ENCODE measurements around the gene C18orf54. TPM values are rescaled to one million over a fixed set of nuclear protein-coding genes. Genes with fewer than 3 reads are reported as not detected.
A peak's percentile ranks its signal among the peaks of the same experiment; 100 is the strongest.

Gene C18orf54
- total RNA-seq, 1 donor, result 1.8 TPM

DNA sequence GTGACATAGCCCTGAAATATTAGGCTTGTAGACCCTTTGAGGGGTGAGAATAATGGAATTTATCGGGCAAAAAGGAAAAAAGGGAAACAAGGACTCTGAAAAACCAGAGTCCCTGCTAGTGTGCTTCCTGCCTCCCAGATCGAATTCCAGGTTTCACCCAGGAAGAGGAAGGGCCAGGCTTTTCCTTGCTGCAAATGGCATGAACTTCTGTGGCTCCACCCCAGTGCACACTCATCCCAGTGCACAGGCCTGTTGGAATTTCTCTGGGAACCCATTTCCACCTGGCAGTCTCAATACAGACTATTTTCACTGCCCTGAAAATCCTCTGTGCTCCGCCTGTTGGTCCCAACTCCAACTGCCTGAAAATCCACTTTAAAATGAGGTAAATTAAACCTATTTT is 29.9 kb downstream of the C18orf54 start:
- Histone ChIP-seq H2AFZ (ENCODE audit: low read length) (peak overlapping the region; percentile 77), H3K4me3 (ENCODE audit: insufficient read depth, low read length) (no peak overlapping the region), H3K4me1 (ENCODE audit: insufficient read depth, low read length) (peaks cover 19% of the 10 kb centered on the region), H3K79me2 (ENCODE audit: insufficient read depth, low read length) (no peaks in the 10 kb centered on the region), H3K36me3 (ENCODE audit: insufficient read depth, low read length) (no peaks in the 10 kb centered on the region), H3K27me3 (ENCODE audit: insufficient read depth, low read length) (no peaks in the 10 kb centered on the region), H4K20me1 (ENCODE audit: insufficient read depth, low read length) (no peaks in the 10 kb centered on the region), H3K4me2 (ENCODE audit: insufficient read depth, low read length) (no peak overlapping the region), H3K27ac (ENCODE audit: low read depth, low read length) (peak overlapping the region; percentile 6), H3K9me3 (ENCODE audit: low read depth, low read length) (no peaks in the 10 kb centered on the region)
- peak; percentile 14 for DNase-seq (ENCODE audit: insufficient read length, low spot score, missing footprints)
- TF ChIP-seq CTCF (IDR thresholded peaks at IDR 0.05; ENCODE audit: extremely low read depth, low read depth, low read length), result no peak

DNA sequence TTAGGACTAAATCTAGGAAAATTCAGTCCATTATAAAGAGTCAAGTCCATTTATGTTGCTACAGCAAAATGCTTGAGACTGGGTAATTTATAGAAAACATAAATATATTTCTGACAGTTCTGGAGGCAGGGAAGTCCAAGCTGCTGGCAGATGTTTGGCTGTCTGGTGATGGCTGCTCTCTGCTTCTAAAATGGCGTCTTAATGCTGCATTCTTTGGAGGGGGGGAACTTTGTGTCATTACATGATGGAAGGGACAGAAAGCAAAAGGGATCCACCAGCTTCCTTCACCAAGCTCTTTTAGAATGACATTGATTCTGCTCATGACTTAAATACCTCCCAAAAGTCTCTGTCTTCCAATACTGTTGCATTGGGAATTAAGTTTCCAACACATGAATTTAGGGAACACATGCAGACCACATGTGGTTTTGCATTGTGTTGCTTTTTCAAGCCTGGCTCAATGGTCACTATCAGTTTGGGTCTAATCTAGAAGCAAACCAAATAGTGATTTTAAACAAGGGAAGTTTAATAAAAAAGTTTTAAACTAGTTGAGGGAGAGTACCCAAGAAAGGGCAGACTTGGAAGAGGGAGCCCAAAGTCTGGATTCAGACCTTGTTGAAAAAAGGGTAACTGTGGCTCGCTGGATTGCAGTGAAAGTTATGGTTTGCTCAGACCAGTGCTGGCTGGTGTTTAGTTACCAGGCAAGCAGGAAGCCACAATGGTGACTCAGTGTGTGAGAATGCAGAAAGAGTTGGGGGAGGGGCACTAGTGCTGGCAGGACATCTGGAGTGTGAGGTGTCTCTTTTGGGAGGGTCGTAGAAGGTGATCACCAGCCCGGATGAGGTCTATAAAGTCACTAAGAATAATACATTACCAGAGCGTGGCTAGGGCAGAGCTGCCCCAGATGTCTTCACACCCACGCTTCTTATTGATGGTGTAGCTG is 30.8 kb downstream of the C18orf54 start:
- Histone ChIP-seq H3K4me2 (ENCODE audit: insufficient read depth, low read length) (peak overlapping the region; percentile 31), H3K36me3 (ENCODE audit: insufficient read depth, low read length) (no peaks in the 10 kb centered on the region), H3K27ac (ENCODE audit: low read depth, low read length) (peak overlapping the region; percentile 6), H3K9me3 (ENCODE audit: low read depth, low read length) (no peaks in the 10 kb centered on the region), H3K27me3 (ENCODE audit: insufficient read depth, low read length) (no peaks in the 10 kb centered on the region), H2AFZ (ENCODE audit: low read length) (peak overlapping the region; percentile 66), H3K4me3 (ENCODE audit: insufficient read depth, low read length) (peak overlapping the region; percentile 15), H4K20me1 (ENCODE audit: insufficient read depth, low read length) (no peaks in the 10 kb centered on the region), H3K79me2 (ENCODE audit: insufficient read depth, low read length) (no peaks in the 10 kb centered on the region), H3K4me1 (ENCODE audit: insufficient read depth, low read length) (peaks cover 19% of the 10 kb centered on the region)
- peak; percentile 53 for DNase-seq (ENCODE audit: insufficient read length, low spot score, missing footprints)
- no peak for TF ChIP-seq CTCF (IDR thresholded peaks at IDR 0.05; ENCODE audit: extremely low read depth, low read depth, low read length)

DNA sequence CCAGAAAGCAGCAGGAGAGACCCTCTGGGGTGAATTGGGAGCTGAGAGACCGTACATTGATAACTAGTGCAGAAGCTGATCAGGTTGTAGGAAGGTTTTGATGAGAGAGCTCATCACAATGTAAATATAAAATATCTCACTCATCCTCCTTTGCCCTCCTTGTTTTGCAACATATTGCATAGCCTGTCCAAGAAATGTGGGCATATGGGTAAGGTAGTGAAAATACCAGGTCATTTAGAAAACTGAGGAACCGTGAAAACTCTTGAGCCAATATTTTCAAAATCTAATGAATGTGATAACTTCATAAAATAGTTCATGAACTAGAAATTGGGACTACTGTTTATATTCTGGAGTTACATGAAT is 31.4 kb downstream of the C18orf54 start:
- no peak for TF ChIP-seq CTCF (IDR thresholded peaks at IDR 0.05; ENCODE audit: extremely low read depth, low read depth, low read length)
- Histone ChIP-seq H3K27ac (ENCODE audit: low read depth, low read length) (peak overlapping the region; percentile 6), H3K36me3 (ENCODE audit: insufficient read depth, low read length) (no peaks in the 10 kb centered on the region), H4K20me1 (ENCODE audit: insufficient read depth, low read length) (no peaks in the 10 kb centered on the region), H3K4me2 (ENCODE audit: insufficient read depth, low read length) (peak overlapping the region; percentile 31), H3K79me2 (ENCODE audit: insufficient read depth, low read length) (no peaks in the 10 kb centered on the region), H3K27me3 (ENCODE audit: insufficient read depth, low read length) (no peaks in the 10 kb centered on the region), H3K9me3 (ENCODE audit: low read depth, low read length) (no peaks in the 10 kb centered on the region), H3K4me1 (ENCODE audit: insufficient read depth, low read length) (peaks cover 19% of the 10 kb centered on the region), H3K4me3 (ENCODE audit: insufficient read depth, low read length) (no peak overlapping the region), H2AFZ (ENCODE audit: low read length) (no peak overlapping the region)
- no peak for DNase-seq (ENCODE audit: insufficient read length, low spot score, missing footprints)

DNA sequence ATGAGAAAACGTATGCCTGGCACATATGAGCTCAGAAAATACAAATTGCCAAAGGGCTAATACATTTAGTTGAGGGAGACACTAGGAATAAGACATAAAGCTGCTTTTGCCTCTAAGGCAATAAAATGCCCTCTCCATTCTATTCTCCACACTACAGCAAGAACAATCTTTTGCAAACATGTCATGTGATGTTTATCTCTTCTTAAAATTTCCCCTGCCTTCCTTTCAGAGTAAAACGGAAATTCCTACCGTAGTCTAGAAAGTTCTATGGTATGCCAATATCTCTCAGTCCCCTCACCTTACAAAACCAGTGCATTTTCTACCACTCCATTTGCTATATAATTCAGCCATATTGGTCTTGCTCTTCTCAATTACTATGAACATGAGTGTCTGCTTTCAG is 33.1 kb downstream of the C18orf54 start:
- no peaks in the 10 kb centered on the region for H4K20me1 ChIP-seq (ENCODE audit: insufficient read depth, low read length)
- H3K36me3 ChIP-seq (ENCODE audit: insufficient read depth, low read length), result no peaks in the 10 kb centered on the region
- no peaks in the 10 kb centered on the region for H3K9me3 ChIP-seq (ENCODE audit: low read depth, low read length)
- H3K4me1 ChIP-seq (ENCODE audit: insufficient read depth, low read length), result peaks cover 19% of the 10 kb centered on the region
- H3K79me2 ChIP-seq (ENCODE audit: insufficient read depth, low read length), result no peaks in the 10 kb centered on the region
- no peak for TF ChIP-seq CTCF (IDR thresholded peaks at IDR 0.05; ENCODE audit: extremely low read depth, low read depth, low read length)
- H2AFZ ChIP-seq (ENCODE audit: low read length), result peak overlapping the region; percentile 36
- no peak overlapping the region for H3K27ac ChIP-seq (ENCODE audit: low read depth, low read length)
- no peak overlapping the region for H3K4me3 ChIP-seq (ENCODE audit: insufficient read depth, low read length)
- H3K27me3 ChIP-seq (ENCODE audit: insufficient read depth, low read length), result no peaks in the 10 kb centered on the region
- H3K4me2 ChIP-seq (ENCODE audit: insufficient read depth, low read length), result no peak overlapping the region
- DNase-seq (ENCODE audit: insufficient read length, low spot score, missing footprints), result no peak

All from osteoblast (primary cell).